HPDE6-E6E7 (cell line): Measurements from ENCODE around the gene P2RX4.
"Not testable (repeated sequence)": the region's sequence is repeated elsewhere in the genome, so short reads cannot be mapped to it uniquely, and the experiment has no call there.

ENCODE experiments used
- DNase-seq: peaks from one replicate; pipeline ENCODE4 v3.0.0; 2011; ENCODE audit warnings: missing footprints; ENCODE audit errors: extremely low spot score

P2RX4 gene

GRCh38 chr12:121274036-121274763, 64.3 kb downstream of the P2RX4 start:
- no peak for DNase-seq

DNA sequence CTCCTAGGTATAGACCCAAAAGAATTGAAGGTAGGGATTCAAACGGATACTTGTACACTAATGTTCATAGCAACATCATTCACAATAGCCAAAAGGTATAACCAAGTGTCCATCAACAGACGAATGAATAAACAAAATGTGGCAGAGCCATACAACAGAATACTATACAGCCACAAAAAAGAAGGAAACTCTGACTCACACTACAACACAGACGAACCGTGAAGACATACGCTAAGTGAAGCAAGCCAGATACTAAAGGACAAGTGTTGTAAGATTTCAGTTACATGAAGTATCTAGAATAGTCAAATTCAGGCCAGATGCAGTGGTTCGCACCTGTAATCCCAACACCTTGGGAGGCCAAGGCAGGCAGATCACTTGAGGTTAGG, 67.4 kb downstream of the P2RX4 start:
- DNase-seq = no peak

DNA sequence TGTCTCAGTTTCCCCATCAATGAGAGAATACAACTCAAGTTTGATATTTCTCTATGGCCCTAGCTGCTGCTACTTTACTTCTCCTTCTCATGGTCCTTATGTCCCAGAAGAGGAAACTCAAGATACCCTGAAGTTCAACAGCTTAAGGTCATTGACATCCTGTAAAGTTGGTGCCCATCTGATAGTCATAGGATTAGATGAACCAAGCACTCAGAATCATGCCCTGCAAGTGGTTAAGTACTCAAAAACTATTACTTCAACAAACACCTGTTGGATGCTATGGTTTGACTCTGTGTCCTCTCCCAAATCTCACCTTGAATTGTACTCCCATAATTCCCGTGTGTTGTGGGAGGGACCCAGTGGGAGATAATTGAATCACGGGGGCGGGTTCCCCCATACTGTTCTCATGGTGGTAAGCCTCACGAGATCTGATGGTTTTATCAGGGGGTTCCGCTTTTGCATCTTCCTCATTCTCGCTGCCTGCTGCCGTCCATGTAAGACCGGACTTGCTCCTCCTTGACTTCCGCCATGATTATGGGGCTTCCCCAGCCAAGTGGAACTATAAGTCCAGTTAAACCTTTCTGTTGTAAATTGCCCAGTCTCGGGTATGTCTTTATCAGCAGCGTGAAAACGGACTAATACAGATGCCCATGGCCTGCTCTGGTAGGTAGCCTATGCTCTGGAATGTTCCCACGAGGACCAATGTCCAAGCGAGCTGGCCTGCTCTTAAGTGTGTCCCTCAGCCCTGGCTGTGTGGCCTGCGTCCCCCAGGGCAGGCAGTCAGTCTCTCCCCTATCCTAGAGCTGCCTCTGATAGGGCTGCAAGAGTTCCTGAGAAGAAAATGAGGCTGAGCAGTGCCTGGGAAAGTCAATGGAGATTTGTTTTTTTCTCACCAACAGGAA, 68.5 kb downstream of the P2RX4 start:
- no peak for DNase-seq

- DNase-seq = no peak
Observed at GRCh38 chr12:121279071-121279375, 69.1 kb downstream of the P2RX4 start.

DNA sequence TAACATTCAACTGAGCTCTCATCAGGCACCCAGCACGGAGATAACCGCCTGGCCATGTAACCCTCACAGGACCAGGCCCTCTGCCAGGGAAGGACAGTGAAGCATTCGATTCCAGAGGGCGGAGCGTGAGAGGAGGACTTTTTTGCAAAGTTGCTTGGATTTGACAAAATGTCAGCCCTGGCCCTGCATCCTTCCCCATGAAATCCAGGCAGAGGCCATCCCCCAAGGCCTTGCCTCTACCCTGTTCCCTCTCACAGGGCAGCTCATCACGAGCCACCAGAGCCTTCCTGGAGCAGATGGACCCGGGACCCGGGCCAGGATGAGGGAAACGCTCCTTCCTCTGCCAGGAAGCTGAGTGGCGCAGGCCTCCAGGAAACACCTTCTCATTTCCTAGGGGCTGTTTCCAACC, 69.6 kb downstream of the P2RX4 start:
- DNase-seq = no peak

- not testable (repeated sequence) for DNase-seq
Observed at GRCh38 chr12:121280531-121280930, 70.6 kb downstream of the P2RX4 start.

GRCh38 chr12:121281116-121281515, 71.2 kb downstream of the P2RX4 start:
- DNase-seq = not testable (repeated sequence)

DNA sequence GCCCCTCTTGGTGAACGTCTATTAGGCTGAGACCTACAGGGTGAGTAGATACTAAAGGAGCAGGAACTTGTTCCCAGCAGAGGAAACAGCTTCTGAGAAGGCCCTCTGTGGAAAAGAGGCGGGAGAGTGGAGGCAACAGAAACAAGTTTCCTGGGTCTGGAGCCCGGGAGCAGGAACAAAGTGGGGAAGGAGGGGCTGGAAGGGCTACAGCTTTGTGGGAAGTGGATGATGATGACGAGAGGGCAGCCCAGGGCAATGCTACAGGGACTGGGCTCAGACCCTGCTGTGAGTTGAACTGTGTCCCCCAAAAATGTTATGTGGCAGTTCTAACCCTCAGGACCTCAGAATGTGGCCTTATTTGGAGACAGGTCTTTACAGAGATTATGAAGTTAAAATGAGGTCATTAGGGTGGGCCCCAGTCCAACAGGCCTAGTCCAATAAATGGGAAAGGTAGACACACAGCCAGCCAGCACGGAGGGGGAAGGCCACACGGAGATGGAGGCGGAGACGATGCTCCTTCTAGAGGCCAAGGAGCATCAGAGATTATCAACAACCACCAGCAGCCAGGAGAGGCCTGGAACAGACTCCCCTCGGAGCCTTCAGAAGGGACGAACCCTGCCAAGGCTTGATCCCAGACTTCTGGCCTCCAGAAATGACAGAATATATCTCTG, 72.3 kb downstream of the P2RX4 start:
- DNase-seq = no peak

DNA sequence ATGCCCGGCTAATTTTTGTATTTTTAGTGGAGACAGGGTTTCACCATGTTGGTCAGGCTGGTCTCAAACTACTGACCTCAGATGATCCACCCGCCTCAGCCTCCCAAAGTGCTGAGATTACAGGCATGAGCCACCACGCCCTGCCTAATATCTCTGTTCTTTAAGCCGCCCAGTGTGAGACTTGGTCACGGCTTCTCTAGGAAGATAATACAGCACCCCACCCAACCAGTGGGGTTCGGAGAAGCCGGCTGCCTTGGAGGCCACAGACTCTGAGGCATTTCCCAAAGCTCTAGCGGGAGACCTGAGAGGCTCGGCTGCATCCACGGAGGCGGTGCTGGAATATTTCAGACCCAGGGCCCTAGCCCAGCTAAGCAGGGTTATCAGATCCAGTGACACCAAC, 73.0 kb downstream of the P2RX4 start:
- not testable (repeated sequence) for DNase-seq

DNA sequence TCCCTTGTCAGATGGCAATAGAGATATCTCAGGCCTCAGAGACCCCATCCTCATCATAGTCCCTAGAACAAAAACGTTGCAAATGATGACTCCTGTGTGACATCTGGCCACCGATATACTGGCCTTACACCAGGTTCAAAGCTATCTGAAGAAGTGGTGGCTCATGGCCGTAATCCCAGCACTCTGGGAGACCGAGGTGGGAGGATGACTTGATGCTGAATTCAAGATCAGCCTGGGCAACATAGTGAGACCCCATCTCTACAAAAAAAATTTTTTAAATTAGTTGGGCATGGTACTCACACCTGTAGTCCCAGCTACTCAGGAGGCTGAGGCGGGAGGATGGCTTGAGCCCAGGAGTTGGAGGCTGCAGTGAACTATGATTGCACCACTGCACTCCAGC, 73.5 kb downstream of the P2RX4 start:
- DNase-seq = no peak
